Measurements from ENCODE around the gene PPFIBP1.

PPFIBP1 gene

GRCh38 chr12:27505109-27505508 lies 18.9 kb upstream of the PPFIBP1 start:
- Mint-ChIP-seq H3K27ac (no peak overlapping the region), H3K36me3 (peaks cover 2% of the 10 kb centered on the region), H3K4me1 (peaks cover 12% of the 10 kb centered on the region), H3K27me3 (peaks cover 2% of the 10 kb centered on the region), H3K9me3 (no peaks in the 10 kb centered on the region), H3K4me3 (no peak overlapping the region)

GRCh38 chr12:27505761-27506160 lies 18.2 kb upstream of the PPFIBP1 start:
- Mint-ChIP-seq H3K9me3 (no peaks in the 10 kb centered on the region), H3K27ac (no peak overlapping the region), H3K4me3 (no peak overlapping the region), H3K4me1 (peaks cover 12% of the 10 kb centered on the region), H3K27me3 (peaks cover 2% of the 10 kb centered on the region), H3K36me3 (peaks cover 2% of the 10 kb centered on the region)

GRCh38 chr12:27506645-27507189 lies 17.3 kb upstream of the PPFIBP1 start:
- no peak overlapping the region for H3K4me3 Mint-ChIP-seq
- peaks cover 8% of the 10 kb centered on the region for H3K4me1 Mint-ChIP-seq
- H3K27ac Mint-ChIP-seq: no peak overlapping the region
- H3K27me3 Mint-ChIP-seq: peaks cover 2% of the 10 kb centered on the region
- peaks cover 2% of the 10 kb centered on the region for H3K36me3 Mint-ChIP-seq
- H3K9me3 Mint-ChIP-seq: no peaks in the 10 kb centered on the region

DNA sequence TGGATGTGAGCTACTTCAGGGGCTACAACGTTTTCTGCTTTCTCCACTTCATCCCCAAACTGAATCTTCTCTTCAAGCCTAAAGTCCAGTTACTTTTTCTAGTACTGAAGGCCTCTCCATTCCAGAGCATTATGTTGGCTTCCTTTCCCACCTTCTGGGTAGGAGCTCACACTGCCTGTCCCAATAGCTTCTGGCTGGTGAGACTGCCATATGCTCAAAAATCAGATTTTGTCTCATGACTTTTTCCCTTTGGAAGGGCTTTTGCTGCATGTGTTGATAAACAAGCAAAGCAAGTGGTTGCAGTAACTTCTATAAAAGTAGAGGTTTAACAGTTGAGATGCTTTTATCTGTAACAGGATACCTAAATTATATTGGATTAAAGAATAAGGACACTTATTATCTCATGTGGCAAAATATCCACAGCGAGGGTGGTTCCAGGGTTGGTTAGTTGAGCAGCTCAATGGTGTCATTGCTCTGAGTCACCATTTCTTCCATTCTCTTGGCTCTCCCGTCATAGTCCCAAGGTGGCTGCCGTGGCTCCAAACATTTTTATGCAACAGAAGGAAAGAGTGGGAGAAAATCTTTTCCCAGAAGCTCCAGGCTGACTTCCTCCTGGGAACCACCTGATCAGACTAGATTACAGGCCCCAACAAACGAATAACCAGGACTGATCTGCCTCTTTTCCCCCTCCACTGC lies 15.1 kb upstream of the PPFIBP1 start:
- Mint-ChIP-seq H3K27ac (no peak overlapping the region), H3K4me1 (no peaks in the 10 kb centered on the region), H3K4me3 (no peak overlapping the region), H3K9me3 (no peaks in the 10 kb centered on the region), H3K36me3 (peaks cover 1% of the 10 kb centered on the region), H3K27me3 (peaks cover 1% of the 10 kb centered on the region)

DNA sequence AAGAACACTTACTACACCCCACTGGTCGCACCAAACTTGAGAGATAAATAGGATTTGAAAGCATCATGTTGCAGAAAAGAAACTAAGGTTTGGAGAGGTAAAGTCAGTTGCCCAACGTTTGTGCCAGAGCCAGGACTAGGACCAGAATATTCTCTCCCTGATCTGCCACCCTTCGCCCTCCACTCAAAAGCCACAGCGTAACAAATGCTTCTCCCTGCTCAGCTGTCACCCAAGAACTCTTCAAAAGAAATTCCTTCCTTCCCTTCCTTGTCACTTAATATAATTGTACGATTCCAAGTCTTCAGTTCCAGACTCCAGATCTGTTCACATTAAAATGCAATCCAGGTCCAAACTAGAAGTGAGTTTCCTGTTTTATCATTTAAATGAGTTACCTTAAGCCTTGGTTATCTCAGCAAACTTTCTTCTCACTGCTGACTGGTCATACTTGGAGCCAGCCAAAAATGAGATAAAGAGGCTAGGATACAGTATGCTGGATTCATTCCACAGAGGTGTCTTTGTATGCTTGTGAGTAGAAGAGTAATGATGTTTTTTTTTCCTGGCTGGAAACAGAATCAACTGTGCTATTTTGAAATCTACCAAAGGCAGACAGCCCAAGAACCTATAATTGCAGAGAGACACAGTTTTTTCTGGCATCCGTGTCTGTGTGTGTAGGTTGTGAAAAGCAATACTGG lies 12.8 kb upstream of the PPFIBP1 start:
- Mint-ChIP-seq H3K4me1 (no peaks in the 10 kb centered on the region), H3K9me3 (no peaks in the 10 kb centered on the region), H3K36me3 (no peaks in the 10 kb centered on the region), H3K4me3 (no peak overlapping the region), H3K27me3 (no peaks in the 10 kb centered on the region), H3K27ac (no peak overlapping the region)

DNA sequence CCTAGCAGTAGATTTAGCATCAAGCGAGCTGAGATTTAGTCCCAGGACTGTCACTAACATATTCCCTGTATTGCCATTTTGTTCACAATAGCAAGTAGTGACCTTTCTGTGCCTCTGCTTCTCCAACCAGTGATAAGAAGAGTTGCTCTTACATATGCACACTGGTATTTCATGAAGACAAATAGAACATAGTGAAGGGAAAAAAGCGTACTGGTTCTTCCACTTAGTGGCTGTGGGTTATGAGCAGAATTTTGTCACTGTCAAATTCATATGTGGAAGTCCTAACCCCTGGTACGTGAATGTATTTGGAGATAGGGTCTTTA lies 12.3 kb upstream of the PPFIBP1 start:
- Mint-ChIP-seq H3K36me3 (no peaks in the 10 kb centered on the region), H3K4me3 (no peak overlapping the region), H3K27me3 (no peaks in the 10 kb centered on the region), H3K27ac (no peak overlapping the region), H3K9me3 (no peaks in the 10 kb centered on the region), H3K4me1 (no peaks in the 10 kb centered on the region)

DNA sequence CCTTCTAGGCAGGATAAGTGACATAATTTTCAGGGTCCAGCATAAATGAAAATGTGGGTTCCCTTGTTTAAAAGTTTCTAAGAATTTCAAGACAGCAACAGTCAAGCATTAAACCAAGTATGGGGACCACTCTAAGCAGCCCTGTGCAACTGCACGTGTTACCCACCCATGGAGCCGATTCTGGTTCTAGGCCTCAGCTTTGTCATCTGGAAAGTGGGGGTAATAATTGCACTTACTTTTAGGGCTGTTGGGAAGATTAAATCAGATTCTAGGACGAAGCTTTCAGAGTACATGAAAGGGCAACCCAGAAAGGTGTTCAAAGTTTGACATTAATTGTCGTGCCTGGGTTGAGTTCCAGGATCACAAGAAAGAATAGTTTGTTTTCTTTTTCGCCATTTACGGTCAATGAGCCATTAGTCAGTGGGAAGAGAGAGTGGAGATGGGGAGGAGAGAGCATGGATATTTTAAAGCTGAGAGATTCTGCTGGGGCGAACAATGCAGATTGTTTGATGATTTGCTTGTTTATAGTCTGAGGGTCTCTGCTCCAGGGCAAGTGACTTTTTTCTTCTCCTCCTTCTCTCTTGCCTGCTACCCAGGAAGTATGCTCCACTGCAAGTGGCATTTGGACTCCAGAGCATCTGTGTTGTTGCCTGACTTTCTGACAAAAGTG lies 10.7 kb upstream of the PPFIBP1 start:
- no peak overlapping the region for H3K27ac Mint-ChIP-seq
- H3K36me3 Mint-ChIP-seq: no peaks in the 10 kb centered on the region
- H3K9me3 Mint-ChIP-seq: no peaks in the 10 kb centered on the region
- no peaks in the 10 kb centered on the region for H3K4me1 Mint-ChIP-seq
- peaks cover 3% of the 10 kb centered on the region for H3K27me3 Mint-ChIP-seq
- no peak overlapping the region for H3K4me3 Mint-ChIP-seq

DNA sequence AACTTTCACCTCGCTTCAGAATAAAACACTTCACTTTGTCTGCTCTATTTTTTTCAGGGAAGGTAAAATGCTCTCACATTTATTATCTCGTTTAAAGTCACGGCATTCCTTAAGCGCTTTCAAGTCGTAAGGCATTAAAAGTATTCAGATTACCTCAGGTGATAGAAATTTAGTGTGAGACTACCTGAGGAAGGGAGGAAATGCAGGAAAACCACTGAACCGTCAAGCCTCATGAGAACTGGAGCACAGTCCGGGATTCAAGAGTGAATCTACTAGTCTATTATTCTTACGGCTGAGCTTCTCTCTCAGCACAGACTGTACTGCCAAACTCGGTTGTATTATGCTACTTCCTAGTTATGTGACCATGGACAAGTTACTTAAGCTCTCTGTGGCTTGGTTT lies 8.3 kb upstream of the PPFIBP1 start:
- Mint-ChIP-seq H3K9me3 (no peaks in the 10 kb centered on the region), H3K27me3 (peaks cover 3% of the 10 kb centered on the region), H3K27ac (no peak overlapping the region), H3K4me1 (no peaks in the 10 kb centered on the region), H3K36me3 (no peaks in the 10 kb centered on the region), H3K4me3 (no peak overlapping the region)

DNA sequence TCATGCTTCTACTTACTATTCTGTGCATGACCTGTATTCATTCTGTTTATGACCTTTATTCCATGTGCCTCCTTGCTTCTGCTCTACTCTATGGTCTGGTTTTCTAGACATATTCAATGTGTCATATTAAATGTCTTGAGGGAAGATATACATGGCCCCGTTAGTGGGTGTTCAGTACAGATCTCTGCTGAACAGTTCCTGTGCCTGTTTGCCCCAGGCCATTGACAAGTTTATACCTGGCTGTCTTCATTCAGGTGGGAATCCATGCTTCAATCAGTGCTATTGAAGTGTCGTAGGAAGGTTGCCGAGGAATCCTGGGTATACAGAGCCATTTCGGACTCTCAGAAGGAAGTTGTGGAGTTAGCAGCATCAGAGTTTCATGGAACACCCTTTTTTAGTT lies 7.4 kb upstream of the PPFIBP1 start:
- H3K36me3 Mint-ChIP-seq: no peaks in the 10 kb centered on the region

DNA sequence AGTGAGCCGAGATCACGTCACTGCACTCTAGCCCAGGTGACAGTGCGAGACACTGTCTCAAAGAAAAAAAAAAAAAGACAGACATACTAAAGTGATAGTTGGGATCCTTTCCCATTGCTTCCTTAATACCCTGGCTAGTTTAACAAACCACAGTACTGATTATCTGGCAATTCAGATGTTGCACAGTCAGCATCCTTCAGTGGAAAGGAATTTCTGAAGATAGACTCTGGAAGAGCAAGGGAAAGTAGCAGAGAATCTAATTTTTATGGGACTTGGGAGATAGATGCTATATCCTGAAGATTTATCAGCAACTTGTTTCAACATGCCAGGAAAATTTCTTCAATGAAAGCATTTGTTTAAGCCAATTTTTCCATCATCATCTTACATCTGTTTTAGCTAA lies 6.5 kb upstream of the PPFIBP1 start:
- Mint-ChIP-seq H3K27me3 (peaks cover 3% of the 10 kb centered on the region), H3K9me3 (no peaks in the 10 kb centered on the region), H3K36me3 (no peaks in the 10 kb centered on the region), H3K4me1 (peaks cover 8% of the 10 kb centered on the region), H3K4me3 (no peak overlapping the region), H3K27ac (no peak overlapping the region)

More for the DNA sequence above, 7.4 kb upstream of the PPFIBP1 start:
- H3K4me1 Mint-ChIP-seq: peaks cover 6% of the 10 kb centered on the region
- no peaks in the 10 kb centered on the region for H3K9me3 Mint-ChIP-seq
- no peak overlapping the region for H3K4me3 Mint-ChIP-seq
- H3K27ac Mint-ChIP-seq: no peak overlapping the region
- H3K27me3 Mint-ChIP-seq: peaks cover 3% of the 10 kb centered on the region

DNA sequence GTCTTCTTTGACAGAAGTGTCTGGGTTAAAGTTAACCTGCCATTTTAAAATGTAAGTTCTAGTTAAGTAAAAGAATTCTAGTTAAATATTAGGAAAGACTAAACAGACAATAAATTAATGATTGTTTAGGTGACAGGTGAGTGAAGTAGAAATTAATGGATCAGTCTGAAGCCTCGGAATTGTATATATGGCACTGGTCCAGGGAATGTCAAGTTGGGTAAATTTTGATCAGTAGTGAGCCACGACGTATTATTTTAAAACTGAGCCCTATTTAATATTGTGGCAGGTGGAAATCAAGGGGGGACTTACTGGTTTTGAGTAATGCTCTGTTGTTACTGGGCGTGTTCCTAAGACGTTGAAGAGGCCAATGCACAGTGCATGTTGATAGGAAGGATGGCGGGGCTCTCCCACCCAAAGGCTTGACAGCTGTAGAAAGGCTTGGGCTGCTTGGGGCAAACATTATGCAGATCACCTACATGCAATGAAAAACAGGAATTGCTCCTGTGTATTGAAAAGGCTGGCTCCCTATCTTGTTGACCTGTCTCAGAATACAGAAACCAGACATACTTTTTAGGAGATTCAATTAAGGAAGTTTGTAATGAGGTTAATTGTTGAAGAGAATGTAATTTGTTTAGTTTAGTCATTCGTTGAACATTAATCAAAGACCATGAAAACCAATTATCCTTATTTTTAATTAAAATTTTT lies 5.9 kb upstream of the PPFIBP1 start:
- Mint-ChIP-seq H3K36me3 (no peaks in the 10 kb centered on the region), H3K4me1 (peaks cover 11% of the 10 kb centered on the region), H3K4me3 (no peak overlapping the region)

GRCh38 chr12:27521066-27521465 lies 2.9 kb upstream of the PPFIBP1 start:
- Mint-ChIP-seq H3K9me3 (no peaks in the 10 kb centered on the region), H3K27ac (no peak overlapping the region), H3K27me3 (peaks cover 3% of the 10 kb centered on the region)

More for the DNA sequence above, 5.9 kb upstream of the PPFIBP1 start:
- H3K27ac Mint-ChIP-seq: no peak overlapping the region
- H3K9me3 Mint-ChIP-seq: no peaks in the 10 kb centered on the region
- peaks cover 3% of the 10 kb centered on the region for H3K27me3 Mint-ChIP-seq

GRCh38 chr12:27521981-27522380 lies 2.0 kb upstream of the PPFIBP1 start:
- Mint-ChIP-seq H3K4me3 (peak overlapping the region; percentile 20), H3K27ac (peak overlapping the region; percentile 18), H3K27me3 (peaks cover 3% of the 10 kb centered on the region), H3K9me3 (no peaks in the 10 kb centered on the region), H3K4me1 (peaks cover 36% of the 10 kb centered on the region), H3K36me3 (no peaks in the 10 kb centered on the region)

More at GRCh38 chr12:27521066-27521465, 2.9 kb upstream of the PPFIBP1 start:
- H3K4me3 Mint-ChIP-seq: no peak overlapping the region
- peaks cover 35% of the 10 kb centered on the region for H3K4me1 Mint-ChIP-seq
- H3K36me3 Mint-ChIP-seq: no peaks in the 10 kb centered on the region

DNA sequence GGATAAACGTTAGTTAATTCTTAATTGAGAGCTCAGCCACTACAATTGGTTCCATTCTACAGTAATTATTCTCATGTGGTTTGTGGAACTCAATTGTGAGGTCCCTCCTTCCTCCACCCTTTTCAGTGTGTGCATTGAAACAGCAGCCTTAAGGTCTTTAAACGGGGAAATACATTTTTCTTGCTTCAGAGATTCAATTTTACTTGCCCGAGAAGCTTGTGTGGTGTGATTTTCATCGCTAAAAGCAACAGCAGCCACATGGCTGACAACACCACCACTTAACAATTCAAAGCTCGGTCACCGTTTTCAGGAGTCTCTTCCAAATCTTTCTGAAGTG lies 733 bp upstream of the PPFIBP1 start:
- Mint-ChIP-seq H3K9me3 (no peaks in the 10 kb centered on the region), H3K4me1 (peaks cover 36% of the 10 kb centered on the region), H3K36me3 (no peaks in the 10 kb centered on the region), H3K4me3 (peak overlapping the region; percentile 94), H3K27ac (peak overlapping the region; percentile 95), H3K27me3 (no peaks in the 10 kb centered on the region)

DNA sequence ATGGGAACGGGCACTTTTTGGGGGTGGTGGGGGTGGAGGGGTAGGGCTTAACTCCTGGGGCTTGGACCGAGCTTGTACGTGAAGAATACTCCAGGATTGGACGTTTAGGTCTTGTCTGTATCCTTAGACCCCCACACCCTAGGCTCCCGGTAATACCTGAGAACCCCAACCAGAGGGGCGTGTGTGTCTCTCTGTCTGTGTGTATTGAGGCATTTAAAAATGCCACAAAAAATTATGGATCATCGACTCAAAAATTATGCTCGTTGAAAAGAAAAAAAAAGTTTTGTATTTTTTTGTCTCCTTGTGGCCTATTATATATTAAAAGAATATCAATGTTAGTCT lies 459 bp downstream of the PPFIBP1 start:
- Mint-ChIP-seq H3K27ac (peak overlapping the region; percentile 5), H3K4me1 (peaks cover 36% of the 10 kb centered on the region), H3K4me3 (peak overlapping the region; percentile 94), H3K27me3 (no peaks in the 10 kb centered on the region), H3K36me3 (no peaks in the 10 kb centered on the region), H3K9me3 (no peaks in the 10 kb centered on the region)

Data from activated naive CD4-positive, alpha-beta T cell treated with anti-CD3 and anti-CD28 coated beads, Interleukin-2, amount 50 U/mL, for 24 hours (primary cell).